Activated CD4-positive, alpha-beta T cell treated with anti-CD3 and anti-CD28 coated beads for 48 hours (primary cell): ENCODE data around the gene MMP7.
A peak's percentile ranks its signal among the peaks of the same experiment; 100 is the strongest.

Experiments
- DNase-seq: peaks from one replicate; pipeline ENCODE4 v3.0.0-alpha.2; 2020

Gene MMP7

DNA sequence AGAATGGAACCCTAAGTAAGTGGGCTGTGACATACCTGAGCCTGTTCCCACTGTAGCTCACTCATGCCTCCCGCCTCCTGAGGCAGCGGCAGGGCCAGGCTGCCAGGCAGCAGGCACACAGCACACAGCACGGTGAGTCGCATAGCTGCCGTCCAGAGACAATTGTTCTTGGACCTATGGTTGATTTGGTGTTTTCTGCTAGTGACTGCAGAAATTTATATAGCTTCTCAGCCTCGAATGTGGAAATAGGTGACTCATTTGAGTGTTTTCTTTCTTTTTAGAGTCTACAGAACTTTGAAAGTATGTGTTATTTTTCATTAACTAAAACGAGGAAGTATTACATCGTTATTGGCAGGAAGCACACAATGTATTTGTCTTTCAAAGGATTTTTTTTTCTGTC is at the start of gene MMP7:
Gene MMP7 (minus strand): TSS at position 190 of the 400 bp plus-strand sequence. CDS start 47 bp downstream, at position 143.
- no peak for DNase-seq

DNA sequence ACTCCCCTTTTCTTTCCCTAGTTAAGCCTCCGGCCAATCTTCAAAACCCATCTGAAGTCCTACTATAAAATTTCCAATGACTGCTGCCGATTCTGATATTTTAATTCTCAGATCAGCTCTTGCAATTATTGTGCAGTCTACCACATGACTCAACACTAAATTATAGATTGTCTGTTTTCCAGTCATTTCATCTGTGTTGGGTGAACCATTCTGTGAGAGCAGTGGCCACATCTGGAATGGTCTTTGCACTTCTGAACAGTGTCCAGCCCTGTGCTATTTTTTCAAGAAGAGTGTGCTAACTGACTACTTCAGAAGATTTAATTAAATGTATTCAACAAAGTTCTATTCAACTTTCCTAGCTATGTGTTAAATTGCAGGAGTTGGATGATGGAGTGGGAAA is 47.2 kb upstream of the MMP7 start:
- DNase-seq: no peak

GRCh38 chr11:102577182-102577581 is 46.6 kb upstream of the MMP7 start:
- DNase-seq: no peak

DNA sequence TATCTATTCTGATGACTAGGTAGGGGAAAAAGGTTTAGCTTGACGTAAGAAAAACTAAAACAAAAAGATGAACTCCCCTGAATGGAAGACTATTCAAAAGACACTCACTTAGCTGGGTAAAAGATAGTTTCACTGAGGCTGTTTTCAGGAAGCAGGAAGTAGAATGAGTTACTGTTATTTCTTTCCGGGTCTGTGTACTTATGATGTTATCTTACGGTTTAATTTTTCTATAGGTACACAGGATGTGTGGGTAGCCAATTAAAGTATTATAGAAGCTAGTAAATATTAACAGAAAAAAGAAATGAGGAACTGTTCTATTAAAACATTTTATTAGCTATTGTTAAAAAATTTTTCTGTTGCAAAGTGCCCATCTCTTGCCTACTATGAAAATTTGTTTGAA is 45.8 kb upstream of the MMP7 start:
- DNase-seq: no peak

DNA sequence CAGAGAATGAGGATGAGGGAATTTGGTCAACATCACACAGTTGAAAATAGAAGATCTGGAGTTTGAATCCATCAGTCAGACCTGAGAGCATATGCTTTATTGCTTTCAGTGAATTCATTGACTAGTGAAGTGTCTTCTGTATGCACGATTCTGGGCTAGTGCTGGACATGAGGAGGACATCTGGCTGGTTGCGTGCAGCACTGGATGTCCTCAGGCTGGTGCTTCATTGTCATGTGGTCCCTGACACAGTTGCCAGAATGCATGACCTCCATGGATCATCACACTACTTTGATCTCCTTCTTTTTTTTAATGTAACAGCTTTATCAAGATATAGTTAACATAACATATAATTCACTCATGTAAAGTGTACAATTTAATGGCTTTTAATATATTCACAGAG is 44.5 kb upstream of the MMP7 start:
- DNase-seq: no peak

- DNase-seq: no peak
Observed at GRCh38 chr11:102573851-102574250, 43.3 kb upstream of the MMP7 start.

- DNase-seq: no peak
Observed at GRCh38 chr11:102572554-102573220, 42.1 kb upstream of the MMP7 start.

DNA sequence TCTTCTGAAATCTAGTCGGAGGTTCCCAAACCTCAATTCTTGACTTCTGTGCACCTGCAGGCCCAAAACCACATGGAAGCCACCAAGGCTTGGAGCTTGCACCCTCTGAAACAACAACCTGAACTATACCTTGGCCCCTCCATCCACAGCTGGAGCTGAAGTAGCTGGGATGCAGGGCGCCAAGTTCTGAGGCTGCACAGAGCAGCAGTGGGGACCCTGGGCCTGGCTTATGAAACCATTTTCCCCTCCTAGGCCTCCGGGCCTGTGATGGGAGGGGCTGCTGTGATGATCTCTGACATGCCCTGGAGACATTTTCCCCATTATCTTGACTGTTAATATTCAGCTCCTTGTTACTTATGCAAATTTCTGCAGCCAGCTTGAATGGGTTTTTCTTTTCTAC is 38.3 kb upstream of the MMP7 start:
- no peak for DNase-seq

DNA sequence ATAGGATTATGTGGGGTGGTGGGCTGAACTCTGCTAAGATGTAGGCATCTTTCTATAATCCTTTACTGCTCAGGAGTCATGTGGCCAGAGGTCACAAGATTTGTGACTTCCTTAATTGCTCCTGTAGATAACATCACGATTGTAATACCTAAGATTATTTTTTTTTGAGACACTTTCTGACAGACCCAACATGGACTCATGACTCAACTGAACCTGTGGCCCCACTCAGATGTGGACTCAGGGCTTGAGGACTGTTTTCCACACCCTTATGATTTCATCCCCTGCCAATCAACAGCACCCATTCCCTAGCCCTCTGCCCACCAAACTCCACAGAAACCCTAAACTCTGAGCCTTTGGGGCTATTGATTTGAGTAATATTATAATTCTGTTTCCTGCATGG is 35.6 kb upstream of the MMP7 start:
- no peak for DNase-seq

DNA sequence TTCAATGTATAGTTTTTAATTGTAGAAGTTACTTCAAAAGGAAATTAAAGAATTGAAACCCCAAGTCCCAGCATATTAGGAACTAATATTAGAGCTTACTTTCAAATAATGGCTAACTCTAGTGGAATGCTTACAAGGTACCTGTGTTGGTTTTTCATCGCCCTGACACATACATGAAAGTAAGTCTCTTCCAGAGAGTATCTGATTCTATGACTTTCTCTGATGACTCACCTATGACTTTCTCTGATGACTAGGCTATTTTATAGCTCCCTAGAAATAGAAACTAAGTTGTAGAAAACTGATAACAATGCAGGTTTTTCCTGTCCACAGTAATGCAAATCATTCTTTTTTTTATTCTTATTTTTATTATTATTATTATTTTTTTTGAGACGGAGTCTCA is 33.6 kb upstream of the MMP7 start:
- no peak for DNase-seq

- DNase-seq: no peak
Observed at GRCh38 chr11:102561636-102562035, 31.1 kb upstream of the MMP7 start.

- no peak for DNase-seq
Observed at GRCh38 chr11:102560555-102561011, 30.0 kb upstream of the MMP7 start.

DNA sequence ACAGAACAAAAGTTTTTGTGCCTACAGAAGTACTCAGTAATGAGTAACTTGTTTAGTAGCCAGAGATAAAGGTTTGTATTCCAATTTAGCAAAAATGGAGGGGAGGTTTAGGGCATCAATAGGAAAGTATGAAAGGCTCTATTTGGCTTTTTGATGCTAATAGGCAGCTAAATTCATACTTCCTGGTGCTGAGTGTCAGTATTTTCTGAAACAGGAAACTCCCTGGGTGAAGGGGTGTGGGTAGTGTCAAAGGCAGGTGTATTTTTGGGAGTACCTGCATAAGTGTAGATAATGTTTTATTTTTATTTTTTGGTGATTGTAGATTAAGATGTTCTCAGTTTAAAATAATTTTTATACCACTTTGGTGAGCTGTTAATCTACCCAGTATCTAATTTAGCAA is 29.3 kb upstream of the MMP7 start:
- DNase-seq: no peak

- no peak for DNase-seq
Observed at GRCh38 chr11:102555091-102555490, 24.5 kb upstream of the MMP7 start.

GRCh38 chr11:102553835-102554282 is 23.3 kb upstream of the MMP7 start:
- no peak for DNase-seq

GRCh38 chr11:102552447-102553194 is 22.1 kb upstream of the MMP7 start:
- no peak for DNase-seq

DNA sequence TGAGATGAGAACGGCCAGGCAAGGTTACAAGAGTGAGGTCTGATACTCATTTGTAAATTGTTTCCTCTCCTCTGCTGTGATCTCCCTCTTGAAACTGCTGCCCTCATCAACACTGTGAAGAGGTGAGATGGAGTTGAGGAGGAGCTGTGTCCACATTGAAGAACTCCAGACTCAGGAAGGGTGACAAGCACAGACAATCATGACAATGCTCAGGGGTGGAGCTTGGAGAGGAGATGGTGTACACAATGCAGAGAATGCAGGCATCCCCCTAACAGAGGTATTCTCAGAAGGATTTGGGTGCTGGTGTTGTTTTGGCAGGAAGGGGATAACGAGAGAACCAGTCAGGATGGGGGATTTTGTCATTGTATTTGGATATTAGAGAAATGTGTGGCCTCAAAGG is 21.5 kb upstream of the MMP7 start:
- DNase-seq: no peak

GRCh38 chr11:102551169-102551781 is 20.7 kb upstream of the MMP7 start:
- no peak for DNase-seq

- DNase-seq: no peak
Observed at GRCh38 chr11:102546923-102547471, 16.4 kb upstream of the MMP7 start.

DNA sequence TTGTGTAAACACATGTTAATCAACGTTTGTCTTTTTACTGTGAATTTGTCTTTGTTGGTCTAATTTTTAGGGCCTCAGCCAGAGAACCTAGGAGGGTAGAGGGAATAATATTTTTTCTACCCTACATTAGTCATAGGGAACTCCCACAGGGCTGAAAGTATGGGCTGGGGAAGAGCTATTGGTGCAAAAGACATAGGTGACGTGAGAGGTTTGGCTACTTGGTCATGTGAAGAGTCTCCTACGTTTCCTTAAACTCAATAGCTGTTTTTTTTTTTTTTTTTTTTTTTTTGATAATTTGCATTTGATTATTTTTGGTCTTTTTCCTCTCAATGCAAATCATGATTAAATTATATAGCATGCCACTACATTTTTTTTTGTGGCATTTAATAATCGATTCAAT is 15.9 kb upstream of the MMP7 start:
- no peak for DNase-seq

DNA sequence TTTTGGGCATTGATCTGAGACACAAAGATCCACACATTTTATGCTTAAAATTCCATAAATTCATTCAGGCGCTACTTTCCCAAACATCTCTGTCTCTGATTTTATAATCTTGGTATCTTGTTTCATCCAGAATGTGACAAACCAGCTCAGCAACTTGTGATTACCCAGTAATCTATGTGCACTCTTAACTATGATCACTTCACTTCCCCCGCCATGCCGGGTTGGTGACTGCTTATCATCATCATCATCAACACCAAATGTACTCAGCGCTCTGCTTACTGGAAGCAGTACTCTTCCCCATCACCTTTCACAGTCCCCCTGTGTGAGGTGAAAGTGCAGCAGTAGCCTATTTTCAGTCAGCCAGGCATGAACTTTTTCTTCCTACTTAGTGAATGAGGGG is 15.2 kb upstream of the MMP7 start:
- DNase-seq: peak; percentile 19

- DNase-seq: no peak
Observed at GRCh38 chr11:102544594-102544993, 14.0 kb upstream of the MMP7 start.

- DNase-seq: no peak
Observed at GRCh38 chr11:102539567-102539966, 9.0 kb upstream of the MMP7 start.

GRCh38 chr11:102538932-102539331 is 8.4 kb upstream of the MMP7 start:
- no peak for DNase-seq
